ENCODE measurements around the gene GLT8D1.

DNA sequence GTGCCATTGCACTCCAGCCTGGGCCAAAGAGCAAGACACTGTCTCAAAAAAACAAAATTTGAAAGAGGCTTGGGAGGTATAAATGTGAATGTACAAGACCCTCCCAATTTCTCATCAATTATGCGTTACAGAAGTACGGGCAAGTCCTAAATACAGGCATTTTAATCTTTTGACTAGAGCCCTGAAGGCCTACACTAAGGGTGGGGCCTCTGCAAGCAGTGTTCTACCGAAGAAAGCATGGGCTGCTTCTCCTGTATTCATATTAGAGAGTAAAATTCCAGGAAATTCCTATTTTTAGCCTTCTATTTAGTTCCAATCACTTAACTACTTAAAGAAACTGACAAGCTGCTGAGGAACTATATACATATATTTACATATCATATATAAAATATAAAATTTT lies 45.5 kb downstream of the GLT8D1 start:
- no peak for TF ChIP-seq ZNF747 (tag by site-specific recombination; IDR thresholded peaks at IDR 0.05)
- TF ChIP-seq CTCF (tag by site-specific recombination; IDR thresholded peaks at IDR 0.05), result no peak
- no peak for TF ChIP-seq ZNF335 (tag by site-specific recombination; conservative IDR thresholded peaks at IDR 0.05)
- TF ChIP-seq ZNF548 (tag by site-specific recombination; IDR thresholded peaks at IDR 0.05), result no peak
- TF ChIP-seq ZNF184 (tag by site-specific recombination; IDR thresholded peaks at IDR 0.05), result no peak
- TF ChIP-seq, protein P1, sequence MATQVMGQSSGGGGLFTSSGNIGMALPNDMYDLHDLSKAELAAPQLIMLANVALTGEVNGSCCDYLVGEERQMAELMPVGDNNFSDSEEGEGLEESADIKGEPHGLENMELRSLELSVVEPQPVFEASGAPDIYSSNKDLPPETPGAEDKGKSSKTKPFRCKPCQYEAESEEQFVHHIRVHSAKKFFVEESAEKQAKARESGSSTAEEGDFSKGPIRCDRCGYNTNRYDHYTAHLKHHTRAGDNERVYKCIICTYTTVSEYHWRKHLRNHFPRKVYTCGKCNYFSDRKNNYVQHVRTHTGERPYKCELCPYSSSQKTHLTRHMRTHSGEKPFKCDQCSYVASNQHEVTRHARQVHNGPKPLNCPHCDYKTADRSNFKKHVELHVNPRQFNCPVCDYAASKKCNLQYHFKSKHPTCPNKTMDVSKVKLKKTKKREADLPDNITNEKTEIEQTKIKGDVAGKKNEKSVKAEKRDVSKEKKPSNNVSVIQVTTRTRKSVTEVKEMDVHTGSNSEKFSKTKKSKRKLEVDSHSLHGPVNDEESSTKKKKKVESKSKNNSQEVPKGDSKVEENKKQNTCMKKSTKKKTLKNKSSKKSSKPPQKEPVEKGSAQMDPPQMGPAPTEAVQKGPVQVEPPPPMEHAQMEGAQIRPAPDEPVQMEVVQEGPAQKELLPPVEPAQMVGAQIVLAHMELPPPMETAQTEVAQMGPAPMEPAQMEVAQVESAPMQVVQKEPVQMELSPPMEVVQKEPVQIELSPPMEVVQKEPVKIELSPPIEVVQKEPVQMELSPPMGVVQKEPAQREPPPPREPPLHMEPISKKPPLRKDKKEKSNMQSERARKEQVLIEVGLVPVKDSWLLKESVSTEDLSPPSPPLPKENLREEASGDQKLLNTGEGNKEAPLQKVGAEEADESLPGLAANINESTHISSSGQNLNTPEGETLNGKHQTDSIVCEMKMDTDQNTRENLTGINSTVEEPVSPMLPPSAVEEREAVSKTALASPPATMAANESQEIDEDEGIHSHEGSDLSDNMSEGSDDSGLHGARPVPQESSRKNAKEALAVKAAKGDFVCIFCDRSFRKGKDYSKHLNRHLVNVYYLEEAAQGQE (tag by site-specific recombination; IDR thresholded peaks at IDR 0.05), result no peak
- no peak for TF ChIP-seq MZF1 (tag by site-specific recombination; IDR thresholded peaks at IDR 0.05; ENCODE audit: borderline replicate concordance)
- TF ChIP-seq ZBTB21 (tag by site-specific recombination; IDR thresholded peaks at IDR 0.05), result no peak
- TF ChIP-seq ZNF239 (tag by site-specific recombination; IDR thresholded peaks at IDR 0.05), result no peak
- TF ChIP-seq ZBTB17 (tag by site-specific recombination; IDR thresholded peaks at IDR 0.05), result no peak
- TF ChIP-seq ZNF48 (tag by site-specific recombination; IDR thresholded peaks at IDR 0.05), result no peak
- no peak for TF ChIP-seq ZBTB44 (tag by site-specific recombination; IDR thresholded peaks at IDR 0.05)
- no peak for TF ChIP-seq ZBTB26 (tag by site-specific recombination; optimal IDR thresholded peaks at IDR 0.05)
- TF ChIP-seq ZFP37 (tag by site-specific recombination; IDR thresholded peaks at IDR 0.05), result no peak
